Ishikawa (cell line): ENCODE results near the gene FBXL3.

Source experiments
- CEBPB ChIP-seq: IDR thresholded peaks from 2 replicates; pipeline ENCODE4 v1.6.1; 2012
- CREB1 ChIP-seq: IDR thresholded peaks from 2 replicates; pipeline ENCODE4 v1.6.1; 2012; ENCODE audit warnings: low read depth
- EGR1 ChIP-seq: IDR thresholded peaks from 2 replicates; pipeline ENCODE4 v1.6.1; 2012
- EP300 ChIP-seq: IDR thresholded peaks from 2 replicates; pipeline ENCODE4 v1.6.1; 2012; ENCODE audit warnings: borderline replicate concordance
- FOXM1 ChIP-seq: IDR thresholded peaks from 2 replicates; pipeline ENCODE4 v1.6.1; 2012; ENCODE audit warnings: low read depth, borderline replicate concordance
- MAX ChIP-seq: IDR thresholded peaks from 2 replicates; pipeline ENCODE4 v1.6.1; 2012
- NFIC ChIP-seq: IDR thresholded peaks from 2 replicates; pipeline ENCODE4 v1.6.1; 2012
- RAD21 ChIP-seq: IDR thresholded peaks from 2 replicates; pipeline ENCODE4 v1.6.1; 2012; ENCODE audit warnings: low read depth
- REST ChIP-seq: IDR thresholded peaks from 2 replicates; pipeline ENCODE4 v1.6.1; 2012; ENCODE audit warnings: low read depth, mild to moderate bottlenecking
- TAF1 ChIP-seq: IDR thresholded peaks from 2 replicates; pipeline ENCODE4 v1.6.1; 2012; ENCODE audit warnings: low read depth, mild to moderate bottlenecking
- TCF12 ChIP-seq: IDR thresholded peaks from 2 replicates; pipeline ENCODE4 v1.6.1; 2012; ENCODE audit warnings: low read depth
- TEAD4 ChIP-seq: IDR thresholded peaks from 2 replicates; pipeline ENCODE4 v1.6.1; 2012
- USF1 ChIP-seq: IDR thresholded peaks from 2 replicates; pipeline ENCODE4 v1.6.1; 2012
- YY1 ChIP-seq: IDR thresholded peaks from 2 replicates; pipeline ENCODE4 v1.6.1; 2012; ENCODE audit warnings: low read depth
- ZBTB7A ChIP-seq: IDR thresholded peaks from 2 replicates; pipeline ENCODE4 v1.6.1; 2012; ENCODE audit warnings: low read depth

Gene FBXL3

GRCh38 chr13:77014906-77015685 is 11.9 kb downstream of the FBXL3 start:
- TF ChIP-seq ZBTB7A (no peak), EGR1 (no peak), USF1 (no peak)

- TF ChIP-seq NFIC (no peak), FOXM1 (no peak), REST (no peak), TAF1 (no peak), USF1 (no peak), EGR1 (no peak), YY1 (no peak), RAD21 (no peak), EP300 (no peak), TEAD4 (no peak)
Observed at GRCh38 chr13:77013853-77014542, 13.0 kb downstream of the FBXL3 start.

- no peak for TF ChIP-seq TAF1
- TF ChIP-seq REST: no peak
- TF ChIP-seq TEAD4: no peak
- TF ChIP-seq NFIC: no peak
- TF ChIP-seq YY1: no peak
- no peak for TF ChIP-seq CEBPB
- TF ChIP-seq RAD21: no peak
- no peak for TF ChIP-seq FOXM1
- TF ChIP-seq EGR1: no peak
- no peak for TF ChIP-seq USF1
- no peak for TF ChIP-seq CREB1
- no peak for TF ChIP-seq TCF12
- TF ChIP-seq ZBTB7A: no peak
- TF ChIP-seq EP300: no peak
- no peak for TF ChIP-seq MAX
Observed at GRCh38 chr13:77009011-77009410, 17.9 kb downstream of the FBXL3 start.

GRCh38 chr13:77002590-77003190 is 24.3 kb downstream of the FBXL3 start:
- TF ChIP-seq RAD21 (peak; percentile 31), EP300 (no peak)

GRCh38 chr13:77001963-77002587 is 24.9 kb downstream of the FBXL3 start:
- no peak for TF ChIP-seq TAF1
- no peak for TF ChIP-seq MAX
- no peak for TF ChIP-seq TEAD4
- no peak for TF ChIP-seq CREB1
- TF ChIP-seq FOXM1: no peak
- TF ChIP-seq EP300: no peak
- no peak for TF ChIP-seq REST
- no peak for TF ChIP-seq YY1
- TF ChIP-seq ZBTB7A: no peak
